ENCODE measurements around the gene LKAAEAR1. TPM values are rescaled to one million over a fixed set of nuclear protein-coding genes. Genes with fewer than 3 reads are reported as not detected.

The LKAAEAR1 gene
- polyA plus RNA-seq, 1 donor (not counting 4 experiments of a cell fraction or from before 2014, with no cell fraction given): not detected

DNA sequence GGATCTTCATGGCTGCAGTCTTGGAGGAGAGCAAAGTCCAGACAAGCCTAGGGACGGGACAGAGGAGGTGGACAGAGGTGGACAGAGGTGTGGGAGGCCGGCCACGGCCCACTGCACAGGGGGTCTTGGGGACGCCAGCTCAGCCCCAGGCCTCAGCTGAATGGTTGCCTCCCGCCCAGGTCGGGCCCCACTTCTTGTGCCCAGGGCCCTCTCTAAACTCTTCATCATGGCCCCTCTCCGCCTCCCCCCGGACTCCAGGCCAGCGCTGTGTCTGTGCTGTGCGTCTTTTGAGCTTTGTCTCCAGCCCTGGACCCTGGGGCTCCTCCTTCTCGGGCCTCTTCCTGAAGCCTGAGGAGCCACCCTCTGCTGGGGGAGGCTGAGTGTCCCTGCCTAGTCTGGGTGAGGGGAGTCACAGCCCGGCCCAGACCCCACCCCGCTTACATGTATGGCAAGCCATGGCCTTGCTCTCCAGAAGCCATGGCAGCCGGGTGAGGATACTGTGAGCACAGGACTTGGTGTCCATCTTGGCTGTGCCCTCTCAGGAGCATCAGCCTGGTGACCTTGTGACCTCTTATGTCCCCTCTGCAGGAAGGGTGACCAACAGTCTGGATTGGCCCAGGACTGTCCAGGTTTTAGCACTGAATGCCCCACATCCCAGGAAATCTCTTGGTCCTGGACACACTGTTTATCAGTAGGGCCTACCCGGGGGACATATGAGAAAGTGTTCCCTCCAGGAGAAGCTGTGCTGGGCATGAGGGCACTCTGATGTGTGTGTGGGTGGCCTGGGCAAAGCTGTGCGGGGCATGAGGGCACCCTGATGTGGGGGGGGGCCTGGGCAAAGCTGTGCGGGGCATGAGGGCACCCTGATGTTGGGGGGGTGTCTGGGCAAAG, 32.6 kb upstream of the LKAAEAR1 start:
- Histone ChIP-seq H3K9ac (ENCODE audit: control insufficient read depth, extremely low read depth, insufficient read depth, low read length) (no peak overlapping the region), H3K4me3 (ENCODE audit: control insufficient read depth in 2 of 3, extremely low read depth in 1 of 3, insufficient read depth in 2 of 3, low read depth in 1 of 3, low read length in 3 of 3) (no peak overlapping the region), H3K9me1 (ENCODE audit: control insufficient read depth, extremely low read depth, insufficient read depth, low read length) (no peaks in the 10 kb centered on the region), H3K4me1 (ENCODE audit: control insufficient read depth, extremely low read depth, insufficient read depth, low read length) (no peaks in the 10 kb centered on the region), H3K36me3 (ENCODE audit: control insufficient read depth in 2 of 2, extremely low read depth in 1 of 2, insufficient read depth in 2 of 2, low read length in 2 of 2) (no peaks in the 10 kb centered on the region), H3K4me2 (ENCODE audit: control insufficient read depth, extremely low read depth, insufficient read depth, low read depth, low read length) (no peak overlapping the region), H3K9me3 (ENCODE audit: control insufficient read depth, low read depth, low read length) (no peaks in the 10 kb centered on the region), H2AFZ (ENCODE audit: control insufficient read depth, low read length) (no peak overlapping the region), H3K27ac (ENCODE audit: control insufficient read depth, insufficient read depth, low read length) (no peak overlapping the region), H3K27me3 (ENCODE audit: control insufficient read depth, extremely low read depth, insufficient read depth, low read length) (peaks cover 9% of the 10 kb centered on the region), H4K20me1 (ENCODE audit: control insufficient read depth, extremely low read depth, insufficient read depth, low read length) (no peaks in the 10 kb centered on the region), H3K79me2 (ENCODE audit: control insufficient read depth, insufficient read depth, low read length) (no peaks in the 10 kb centered on the region)
- dilution Hi-C loops (cut with MboI; ENCODE audit: extremely low pct_ligation_motif_present, low sequenced_read_pairs): no loop called here
- DNase-seq (ENCODE audit: low read depth, low spot score): no peak
- TF ChIP-seq, protein P1, sequence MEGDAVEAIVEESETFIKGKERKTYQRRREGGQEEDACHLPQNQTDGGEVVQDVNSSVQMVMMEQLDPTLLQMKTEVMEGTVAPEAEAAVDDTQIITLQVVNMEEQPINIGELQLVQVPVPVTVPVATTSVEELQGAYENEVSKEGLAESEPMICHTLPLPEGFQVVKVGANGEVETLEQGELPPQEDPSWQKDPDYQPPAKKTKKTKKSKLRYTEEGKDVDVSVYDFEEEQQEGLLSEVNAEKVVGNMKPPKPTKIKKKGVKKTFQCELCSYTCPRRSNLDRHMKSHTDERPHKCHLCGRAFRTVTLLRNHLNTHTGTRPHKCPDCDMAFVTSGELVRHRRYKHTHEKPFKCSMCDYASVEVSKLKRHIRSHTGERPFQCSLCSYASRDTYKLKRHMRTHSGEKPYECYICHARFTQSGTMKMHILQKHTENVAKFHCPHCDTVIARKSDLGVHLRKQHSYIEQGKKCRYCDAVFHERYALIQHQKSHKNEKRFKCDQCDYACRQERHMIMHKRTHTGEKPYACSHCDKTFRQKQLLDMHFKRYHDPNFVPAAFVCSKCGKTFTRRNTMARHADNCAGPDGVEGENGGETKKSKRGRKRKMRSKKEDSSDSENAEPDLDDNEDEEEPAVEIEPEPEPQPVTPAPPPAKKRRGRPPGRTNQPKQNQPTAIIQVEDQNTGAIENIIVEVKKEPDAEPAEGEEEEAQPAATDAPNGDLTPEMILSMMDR (optimal IDR thresholded peaks at IDR 0.05 in 1 of 3, IDR thresholded peaks at IDR 0.05 in 1 of 3, conservative IDR thresholded peaks at IDR 0.05 in 1 of 3; ENCODE audit: extremely low read depth in 1 of 3, insufficient read depth in 2 of 3, low read length in 3 of 3): no peak
- TF ChIP-seq EZH2 (IDR thresholded peaks at IDR 0.05; ENCODE audit: low read length): no peak
- no peak for FAIRE-seq

DNA sequence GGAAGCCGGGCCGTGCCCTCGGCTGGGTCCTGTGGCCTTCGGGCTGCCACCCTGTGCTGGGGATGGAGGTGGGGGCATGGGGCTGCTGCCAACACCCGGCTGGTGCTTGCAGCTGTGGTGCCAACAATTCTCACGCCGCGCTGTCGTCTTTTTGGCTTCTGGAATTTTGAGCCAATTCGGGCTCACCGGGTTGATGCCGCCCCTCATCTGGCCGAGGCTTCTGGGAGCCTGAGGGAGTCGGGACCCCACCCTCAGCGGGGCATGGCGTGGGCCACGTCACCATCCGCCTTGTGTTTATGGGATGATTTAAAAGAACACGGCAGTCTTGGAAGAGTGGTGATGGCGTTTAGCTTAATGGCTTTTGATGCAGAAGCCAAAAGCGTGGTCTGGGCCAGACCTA, 31.8 kb upstream of the LKAAEAR1 start:
- Histone ChIP-seq H3K4me2 (ENCODE audit: control insufficient read depth, extremely low read depth, insufficient read depth, low read depth, low read length) (no peak overlapping the region), H3K4me3 (ENCODE audit: control insufficient read depth in 2 of 3, extremely low read depth in 1 of 3, insufficient read depth in 2 of 3, low read depth in 1 of 3, low read length in 3 of 3) (no peak overlapping the region), H3K79me2 (ENCODE audit: control insufficient read depth, insufficient read depth, low read length) (no peaks in the 10 kb centered on the region), H3K27me3 (ENCODE audit: control insufficient read depth, extremely low read depth, insufficient read depth, low read length) (peaks cover 3% of the 10 kb centered on the region), H2AFZ (ENCODE audit: control insufficient read depth, low read length) (no peak overlapping the region), H3K9me3 (ENCODE audit: control insufficient read depth, low read depth, low read length) (no peaks in the 10 kb centered on the region), H3K27ac (ENCODE audit: control insufficient read depth, insufficient read depth, low read length) (no peak overlapping the region), H3K9me1 (ENCODE audit: control insufficient read depth, extremely low read depth, insufficient read depth, low read length) (no peaks in the 10 kb centered on the region), H3K4me1 (ENCODE audit: control insufficient read depth, extremely low read depth, insufficient read depth, low read length) (no peaks in the 10 kb centered on the region), H4K20me1 (ENCODE audit: control insufficient read depth, extremely low read depth, insufficient read depth, low read length) (no peaks in the 10 kb centered on the region), H3K9ac (ENCODE audit: control insufficient read depth, extremely low read depth, insufficient read depth, low read length) (no peak overlapping the region), H3K36me3 (ENCODE audit: control insufficient read depth in 2 of 2, extremely low read depth in 1 of 2, insufficient read depth in 2 of 2, low read length in 2 of 2) (no peaks in the 10 kb centered on the region)
- DNase-seq (ENCODE audit: low read depth, low spot score): no peak
- FAIRE-seq: no peak
- TF ChIP-seq, protein P1 (optimal IDR thresholded peaks at IDR 0.05 in 1 of 3, IDR thresholded peaks at IDR 0.05 in 1 of 3, conservative IDR thresholded peaks at IDR 0.05 in 1 of 3; ENCODE audit: extremely low read depth in 1 of 3, insufficient read depth in 2 of 3, low read length in 3 of 3): no peak
- no peak for TF ChIP-seq EZH2 (IDR thresholded peaks at IDR 0.05; ENCODE audit: low read length)
- dilution Hi-C loops (cut with MboI; ENCODE audit: extremely low pct_ligation_motif_present, low sequenced_read_pairs): no loop called here
